OCI-LY7 (cell line): ENCODE measurements around the gene RTCA. TPM values are rescaled to one million over a fixed set of nuclear protein-coding genes. Genes with fewer than 3 reads are reported as not detected.

Experiments used
- BruUV-seq: library from RNA; stranded (reverse); fragments of 400-500 nt; replicated peaks from 2 replicates; lab custom pipeline; 2021; lab: Mats Ljungman, UMichigan
- CTCF ChIA-PET: fragments of 300-600 bp; sonication (Branson Sonifier 250); formaldehyde crosslinking; loops from one replicate; lab custom pipeline; 2022; ENCODE audit warnings: antibody characterized with exemption; ENCODE audit not compliant: unreplicated experiment; lab: Charles Lee
- POLR2A ChIA-PET: fragments of 300-600 bp; sonication (Branson Sonifier 250); formaldehyde crosslinking; loops from one replicate; lab custom pipeline; 2022; ENCODE audit warnings: antibody characterized with exemption; lab: Charles Lee
- DNase-seq: peaks from one replicate; pipeline ENCODE4 v3.0.0-alpha.2; 2015; ENCODE audit warnings: low spot score
- H2AFZ ChIP-seq: fragments of 200-600 bp; sonication (generic), shearing (Covaris generic); 2 replicates; pipeline ENCODE4 v1.6.1; 2014; ENCODE audit warnings: mild to moderate bottlenecking, antibody characterized with exemption, low read length, moderate library complexity
- H3K27ac ChIP-seq: fragments of 200-600 bp; sonication (generic); 2 replicates; pipeline ENCODE4 v1.5.1; 2014; ENCODE audit warnings: mixed run types, low read depth, mild to moderate bottlenecking, moderate library complexity, low read length, inconsistent platforms; ENCODE audit not compliant: poor library complexity, severe bottlenecking
- H3K36me3 ChIP-seq: fragments of 200-600 bp; sonication (generic); 2 replicates; pipeline ENCODE4 v1.6.1; 2014; ENCODE audit warnings: mild to moderate bottlenecking, antibody characterized with exemption, low read length, moderate library complexity, mixed read lengths; ENCODE audit not compliant: insufficient read depth
- H3K4me1 ChIP-seq: fragments of 200-600 bp; sonication (generic); 2 replicates; pipeline ENCODE4 v1.5.1; 2014; ENCODE audit warnings: mild to moderate bottlenecking, low read length; ENCODE audit not compliant: insufficient read depth, poor library complexity, severe bottlenecking
- H3K4me2 ChIP-seq: fragments of 200-600 bp; sonication (generic); 2 replicates; pipeline ENCODE4 v1.6.1; 2014; ENCODE audit warnings: mild to moderate bottlenecking, low read length
- H3K4me3 ChIP-seq: fragments of 200-600 bp; sonication (generic); 2 replicates; pipeline ENCODE4 v1.5.1; 2014; ENCODE audit warnings: mild to moderate bottlenecking, low read depth, low read length; ENCODE audit not compliant: poor library complexity, severe bottlenecking
- H3K79me2 ChIP-seq: fragments of 200-600 bp; sonication (generic); 2 replicates; pipeline ENCODE4 v1.6.1; 2016; ENCODE audit warnings: low read depth, mild to moderate bottlenecking, low read length, moderate library complexity, mixed read lengths; ENCODE audit not compliant: insufficient read depth
- H3K9me2 ChIP-seq: fragments of 200-600 bp; sonication (generic); 2 replicates; pipeline ENCODE4 v1.6.1; 2016; ENCODE audit warnings: mild to moderate bottlenecking, low read length, mixed read lengths; ENCODE audit not compliant: insufficient read depth
- H3K9me3 ChIP-seq: fragments of 200-600 bp; sonication (generic); 2 replicates; pipeline ENCODE4 v1.6.1; 2014; ENCODE audit warnings: mild to moderate bottlenecking, mixed run types, low read length, mixed read lengths
- H4K20me1 ChIP-seq: fragments of 200-600 bp; sonication (generic); 2 replicates; pipeline ENCODE4 v1.6.1; 2014; ENCODE audit warnings: mild to moderate bottlenecking, antibody characterized with exemption, low read length, moderate library complexity, mixed read lengths; ENCODE audit not compliant: insufficient read depth
- CTCF ChIP-seq: fragments of 200-600 bp; sonication (generic); conservative IDR thresholded peaks from 2 replicates; pipeline ENCODE4 v1.5.1; 2014; ENCODE audit warnings: mild to moderate bottlenecking, antibody characterized with exemption, low read length, moderate library complexity, mixed read lengths
- EZH2phosphoT487 ChIP-seq: fragments of 200-600 bp; sonication (generic); IDR thresholded peaks from 2 replicates; pipeline ENCODE4 v1.6.1; 2018; ENCODE audit warnings: low read depth, borderline replicate concordance, mild to moderate bottlenecking, mixed run types, antibody characterized with exemption, low read length, moderate library complexity, mixed read lengths
- intact Hi-C: fragments of 100-400 bp; cut with micrococcal nuclease; formaldehyde crosslinking; loops from one replicate; pipeline ENCODE4 v1.10.0; 2022; ENCODE audit not compliant: unreplicated experiment
- microRNA-seq: library from miRNA; unstranded; fragments of <30 nt; microRNA quantifications from one replicate; pipeline ENCODE4 v1.2.0, GENCODE V29; 2022; ENCODE audit warnings: borderline replicate concordance
- small RNA-seq: library from RNA; depleted of rRNA; stranded (forward); fragments of <200 nt; gene quantifications from one replicate; pipeline ENCODE3, GENCODE V24; 2014
- total RNA-seq, 2 experiments: library from RNA; depleted of rRNA in 1 of 2; stranded (reverse); fragments of >200 nt in 1 of 2; shearing (Covaris generic) in 1 of 2; gene quantifications; 2 replicates each; pipeline ENCODE4 v1.2.3, GENCODE V29; 2014 to 2022

Gene RTCA
- total RNA-seq, 2 experiments from 2014 or later: 25.9 to 42.7 TPM

- Histone ChIP-seq H4K20me1 (no peaks in the 10 kb centered on the region), H3K27ac (no peak overlapping the region), H3K4me2 (no peak overlapping the region), H3K36me3 (no peaks in the 10 kb centered on the region), H3K4me3 (no peak overlapping the region), H3K9me2 (no peaks in the 10 kb centered on the region), H3K4me1 (no peaks in the 10 kb centered on the region), H3K9me3 (no peaks in the 10 kb centered on the region), H2AFZ (no peak overlapping the region), H3K79me2 (no peaks in the 10 kb centered on the region)
- intact Hi-C loops: no loop called here
- BruUV-seq: no TSS peak
- ChIA-PET POLR2A (no interaction called here), CTCF (no interaction called here)
- DNase-seq: no peak
- TF ChIP-seq EZH2phosphoT487: no peak
- TF ChIP-seq CTCF: no peak
These were observed 74.5 kb downstream of the RTCA start for GRCh38 chr1:100340494-100340893.

- no peaks in the 10 kb centered on the region for H3K4me1 ChIP-seq
- BruUV-seq: no TSS peak
- ChIA-PET POLR2A (no interaction called here), CTCF (interaction anchor here (0.7 kb wide), 1 partner anchor 10 kb away, joined by 3 read pairs; the partner anchor contains the start of gene CDC14A)
- H3K79me2 ChIP-seq: no peaks in the 10 kb centered on the region
- H3K9me3 ChIP-seq: no peaks in the 10 kb centered on the region
- no peak for DNase-seq
- H3K27ac ChIP-seq: no peak overlapping the region
- no peaks in the 10 kb centered on the region for H3K36me3 ChIP-seq
- H2AFZ ChIP-seq: no peak overlapping the region
- no peaks in the 10 kb centered on the region for H4K20me1 ChIP-seq
- TF ChIP-seq CTCF: no peak
- no peak for TF ChIP-seq EZH2phosphoT487
- no peak overlapping the region for H3K4me3 ChIP-seq
- intact Hi-C loops: no loop called here
- H3K9me2 ChIP-seq: no peaks in the 10 kb centered on the region
- H3K4me2 ChIP-seq: no peak overlapping the region
These were observed 76.3 kb downstream of the RTCA start for GRCh38 chr1:100342348-100342747.

Small RNA genes lying within 50 kb of the gene (microRNA-seq; reads per million reads assigned to microRNA genes)
- not detected for gene MIR553

Small RNA genes lying within 50 kb of the gene (small RNA-seq; reads per million reads assigned to genes)
- gene AL445928.1 (not detected), gene MIR553 (not detected)

Other genes starting within 250 kb of the RTCA start
- gene SASS6, start 133.3 kb upstream of the RTCA start, total RNA-seq (2014; rRNA removed; shearing (Covaris generic)): 12.1 and 12.6 TPM in 2 replicates
- 18.7 and 21.2 TPM in 2 replicates for gene SASS6, start 133.3 kb upstream of the RTCA start, total RNA-seq (2022)
- gene TRMT13, start 133.1 kb upstream of the RTCA start, total RNA-seq (2014; rRNA removed; shearing (Covaris generic)): 14.5 and 24.2 TPM in 2 replicates
- 28.7 TPM in 2 replicates for gene TRMT13, start 133.1 kb upstream of the RTCA start, total RNA-seq (2022)
- gene LRRC39, start 88.0 kb upstream of the RTCA start, total RNA-seq (2014; rRNA removed; shearing (Covaris generic)): 0.51 and 1.5 TPM in 2 replicates
- 0.96 and 1.8 TPM in 2 replicates for gene LRRC39, start 88.0 kb upstream of the RTCA start, total RNA-seq (2022)
- 1.8 and 3.3 TPM in 2 replicates for gene DBT, start 16.4 kb upstream of the RTCA start, total RNA-seq (2014; rRNA removed; shearing (Covaris generic))
- gene DBT, start 16.4 kb upstream of the RTCA start, total RNA-seq (2022): 11.4 and 13.6 TPM in 2 replicates
- 4.9 and 9.9 TPM in 2 replicates for gene CDC14A, start 86.3 kb downstream of the RTCA start, total RNA-seq (2014; rRNA removed; shearing (Covaris generic))
- gene CDC14A, start 86.3 kb downstream of the RTCA start, total RNA-seq (2022): 7.2 and 8.2 TPM in 2 replicates